ENCODE data around the gene PLCB4. TPM values are rescaled to one million over a fixed set of nuclear protein-coding genes. Genes with fewer than 3 reads are reported as not detected.

Gene PLCB4
- total and polyA plus RNA-seq, 3 donors from 2014 or later: 5.9 to 19.4 (median 15.5) TPM

- Histone ChIP-seq H3K9me3 (no peaks in the 10 kb centered on the region), H3K27me3 (no peaks in the 10 kb centered on the region), H3K4me3 (no peak overlapping the region), H3K36me3 (ENCODE audit: low read depth, missing control alignments) (no peaks in the 10 kb centered on the region), H3K4me1 (no peaks in the 10 kb centered on the region), H3K27ac (no peak overlapping the region)
- TF ChIP-seq POLR2A (IDR thresholded peaks at IDR 0.05): no peak
- no peak for TF ChIP-seq CTCF (IDR thresholded peaks at IDR 0.05)
- intact Hi-C loops (cut with DNase I; ENCODE audit: low total_unique reads): no loop called here
- no peak for DNase-seq
Measured at GRCh38 chr20:9203081-9203447, 134.2 kb downstream of the PLCB4 start.

- Histone ChIP-seq H3K4me3 (no peak overlapping the region), H3K36me3 (ENCODE audit: low read depth, missing control alignments) (no peaks in the 10 kb centered on the region), H3K9me3 (no peaks in the 10 kb centered on the region), H3K27ac (no peak overlapping the region), H3K27me3 (no peaks in the 10 kb centered on the region), H3K4me1 (no peaks in the 10 kb centered on the region)
- WGBS, 2 donors: 91 to 92% methylated on average over 5 of the region's 5 CpGs
- intact Hi-C loops (cut with DNase I; ENCODE audit: low total_unique reads): no loop called here
- TF ChIP-seq POLR2A (IDR thresholded peaks at IDR 0.05) (no peak), CTCF (IDR thresholded peaks at IDR 0.05) (no peak)
- DNase-seq: no peak
Measured at GRCh38 chr20:9204979-9205378, 136.1 kb downstream of the PLCB4 start.

GRCh38 chr20:9206486-9206885 lies 137.6 kb downstream of the PLCB4 start:
- no peaks in the 10 kb centered on the region for H3K9me3 ChIP-seq
- no peaks in the 10 kb centered on the region for H3K4me1 ChIP-seq
- no peak for TF ChIP-seq CTCF (IDR thresholded peaks at IDR 0.05)
- no peak for TF ChIP-seq POLR2A (IDR thresholded peaks at IDR 0.05)
- H3K4me3 ChIP-seq: no peak overlapping the region
- H3K27me3 ChIP-seq: no peaks in the 10 kb centered on the region
- H3K36me3 ChIP-seq (ENCODE audit: low read depth, missing control alignments): no peaks in the 10 kb centered on the region
- intact Hi-C loops (cut with DNase I; ENCODE audit: low total_unique reads): no loop called here
- no peak for DNase-seq
- H3K27ac ChIP-seq: no peak overlapping the region

GRCh38 chr20:9207253-9207652 lies 138.4 kb downstream of the PLCB4 start:
- WGBS, 2 donors: 95 to 97% methylated on average over 5 of the region's 5 CpGs
- intact Hi-C loops (cut with DNase I; ENCODE audit: low total_unique reads): no loop called here
- Histone ChIP-seq H3K4me1 (no peaks in the 10 kb centered on the region), H3K27me3 (no peaks in the 10 kb centered on the region), H3K9me3 (no peaks in the 10 kb centered on the region), H3K27ac (no peak overlapping the region), H3K4me3 (no peak overlapping the region), H3K36me3 (ENCODE audit: low read depth, missing control alignments) (no peaks in the 10 kb centered on the region)
- TF ChIP-seq POLR2A (IDR thresholded peaks at IDR 0.05): no peak
- TF ChIP-seq CTCF (IDR thresholded peaks at IDR 0.05): no peak
- no peak for DNase-seq

GRCh38 chr20:9210356-9210755 lies 141.5 kb downstream of the PLCB4 start:
- peak overlapping the region in 1 of 2 donors; percentile 8 for H3K27ac ChIP-seq
- H3K4me3 ChIP-seq: no peak overlapping the region
- no peak for DNase-seq
- intact Hi-C loops (cut with DNase I; ENCODE audit: low total_unique reads): no loop called here
- no peaks in the 10 kb centered on the region for H3K4me1 ChIP-seq
- H3K9me3 ChIP-seq: no peaks in the 10 kb centered on the region
- no peaks in the 10 kb centered on the region for H3K36me3 ChIP-seq (ENCODE audit: low read depth, missing control alignments)
- TF ChIP-seq CTCF (IDR thresholded peaks at IDR 0.05): no peak
- TF ChIP-seq POLR2A (IDR thresholded peaks at IDR 0.05): no peak
- 95 to 96% methylated on average over 5 of the region's 5 CpGs for WGBS, 2 donors
- H3K27me3 ChIP-seq: no peaks in the 10 kb centered on the region

Data from testis (tissue), 3 donors.